Smooth muscle cell (in vitro differentiated cells): ENCODE data around the gene REEP1. TPM values are rescaled to one million over a fixed set of nuclear protein-coding genes. Genes with fewer than 3 reads are reported as not detected.

ENCODE experiments used
- DNase-seq: peaks from one replicate; lab custom pipeline; 2025; ENCODE audit not compliant: unreplicated experiment; lab: John Stamatoyannopoulos, UW
- H2AFZ ChIP-seq: fragments of 200-600 bp; sonication (generic); 2 replicates; pipeline ENCODE4 v1.6.0; 2016; ENCODE audit warnings: antibody characterized with exemption, low read depth, mild to moderate bottlenecking
- H3F3A ChIP-seq: fragments of 200-600 bp; sonication (generic); 2 replicates; pipeline ENCODE4 v1.6.0; 2017; ENCODE audit warnings: antibody characterized with exemption, low read depth
- H3K27ac ChIP-seq: fragments of 200-600 bp; sonication (generic); 2 replicates; pipeline ENCODE4 v1.5.1; 2016; ENCODE audit warnings: low read depth, mild to moderate bottlenecking
- H3K27me3 ChIP-seq: fragments of 200-600 bp; sonication (generic); 2 replicates; pipeline ENCODE4 v1.6.1; 2016; ENCODE audit warnings: low read depth, mild to moderate bottlenecking
- H3K36me3 ChIP-seq: fragments of 200-600 bp; sonication (generic); 2 replicates; pipeline ENCODE4 v1.5.1; 2016; ENCODE audit warnings: low read depth
- H3K4me1 ChIP-seq: fragments of 200-600 bp; sonication (generic); 2 replicates; pipeline ENCODE4 v1.5.1; 2016; ENCODE audit warnings: low read depth
- H3K4me2 ChIP-seq: fragments of 200-600 bp; sonication (generic); 2 replicates; pipeline ENCODE4 v1.6.0; 2016; ENCODE audit warnings: mild to moderate bottlenecking
- H3K4me3 ChIP-seq: fragments of 200-600 bp; sonication (generic); 2 replicates; pipeline ENCODE4 v1.5.1; 2016; ENCODE audit warnings: mild to moderate bottlenecking
- H3K79me2 ChIP-seq: fragments of 200-600 bp; sonication (generic); 2 replicates; pipeline ENCODE4 v1.6.0; 2016; ENCODE audit warnings: low read depth, mild to moderate bottlenecking
- H3K9ac ChIP-seq: fragments of 200-600 bp; sonication (generic); 2 replicates; pipeline ENCODE4 v1.6.0; 2016; ENCODE audit warnings: low read depth
- H3K9me3 ChIP-seq: fragments of 200-600 bp; sonication (generic); replicated peaks from 2 replicates; pipeline ENCODE4 v1.5.1; 2016; ENCODE audit warnings: low read depth
- H4K20me1 ChIP-seq: fragments of 200-600 bp; sonication (generic); 2 replicates; pipeline ENCODE4 v1.6.0; 2016; ENCODE audit warnings: low read depth
- CTCF ChIP-seq: fragments of 200-600 bp; sonication (generic); IDR thresholded peaks from 2 replicates; pipeline ENCODE4 v1.5.1; 2017; ENCODE audit warnings: borderline replicate concordance, mild to moderate bottlenecking, antibody characterized with exemption; ENCODE audit not compliant: insufficient read depth, poor library complexity, severe bottlenecking
- WGBS: methylation state at CpG from one replicate; pipeline ENCODE4 v1.1.7; 2016; ENCODE audit warnings: low lambda C conversion rate; 5-methylcytosine and 5-hydroxymethylcytosine counted together
- polyA plus RNA-seq: library from polyadenylated mRNA; unstranded; fragments of >200 nt; fragmentation: Nextera tagmentation; extraction: Ambion mirVana; gene quantifications from 2 replicates; pipeline ENCODE4 v1.2.1, GENCODE V29; 2016
- total RNA-seq: library from RNA; depleted of rRNA; stranded (reverse); fragments of >200 nt; gene quantifications from 2 replicates; pipeline ENCODE4 v1.2.3, GENCODE V29; 2014

The REEP1 gene
- total and polyA plus RNA-seq, 2 experiments from 2014 or later = not detected

GRCh38 chr2:86274918-86275275 is 62.5 kb downstream of the REEP1 start:
- 87% methylated on average over 3 of the region's 3 CpGs for WGBS
- Histone ChIP-seq H3K79me2 (no peaks in the 10 kb centered on the region), H3K4me1 (no peaks in the 10 kb centered on the region), H3K4me3 (no peak overlapping the region), H2AFZ (no peak overlapping the region), H3K4me2 (no peak overlapping the region), H3K27me3 (no peaks in the 10 kb centered on the region), H3K27ac (no peak overlapping the region), H3F3A (peaks cover 3% of the 10 kb centered on the region), H4K20me1 (no peaks in the 10 kb centered on the region), H3K36me3 (no peaks in the 10 kb centered on the region), H3K9me3 (no peaks in the 10 kb centered on the region), H3K9ac (no peak overlapping the region)
- no peak for TF ChIP-seq CTCF
- DNase-seq = no peak

- H4K20me1 ChIP-seq = no peaks in the 10 kb centered on the region
- no peaks in the 10 kb centered on the region for H3K4me1 ChIP-seq
- no peak overlapping the region for H3K4me2 ChIP-seq
- H3K27me3 ChIP-seq = no peaks in the 10 kb centered on the region
- H3K36me3 ChIP-seq = no peaks in the 10 kb centered on the region
- no peak for TF ChIP-seq CTCF
- no peak overlapping the region for H3K27ac ChIP-seq
- no peak overlapping the region for H2AFZ ChIP-seq
- 67% methylated on average over 5 of the region's 5 CpGs for WGBS
- DNase-seq = no peak
- no peaks in the 10 kb centered on the region for H3K79me2 ChIP-seq
- no peaks in the 10 kb centered on the region for H3K9me3 ChIP-seq
- H3K4me3 ChIP-seq = no peak overlapping the region
- no peak overlapping the region for H3K9ac ChIP-seq
- H3F3A ChIP-seq = no peaks in the 10 kb centered on the region
These were observed 63.0 kb downstream of the REEP1 start for GRCh38 chr2:86274265-86274917.

- Histone ChIP-seq H3K79me2 (no peaks in the 10 kb centered on the region), H3K27me3 (no peaks in the 10 kb centered on the region), H3K36me3 (no peaks in the 10 kb centered on the region), H3K4me1 (no peaks in the 10 kb centered on the region), H2AFZ (no peak overlapping the region), H3K4me3 (no peak overlapping the region), H3F3A (no peaks in the 10 kb centered on the region), H4K20me1 (no peaks in the 10 kb centered on the region), H3K9ac (no peak overlapping the region), H3K4me2 (no peak overlapping the region), H3K27ac (no peak overlapping the region), H3K9me3 (no peaks in the 10 kb centered on the region)
- WGBS = 87% methylated on average over 2 of the region's 2 CpGs
- no peak for TF ChIP-seq CTCF
- DNase-seq = no peak
These were observed 65.3 kb downstream of the REEP1 start for GRCh38 chr2:86272111-86272510.

- no peaks in the 10 kb centered on the region for H3K36me3 ChIP-seq
- H3K79me2 ChIP-seq = no peaks in the 10 kb centered on the region
- H3K4me1 ChIP-seq = no peaks in the 10 kb centered on the region
- DNase-seq = no peak
- H3K9ac ChIP-seq = no peak overlapping the region
- H3K4me2 ChIP-seq = no peak overlapping the region
- H3F3A ChIP-seq = no peaks in the 10 kb centered on the region
- no peak overlapping the region for H2AFZ ChIP-seq
- H3K9me3 ChIP-seq = no peaks in the 10 kb centered on the region
- no peak overlapping the region for H3K27ac ChIP-seq
- H4K20me1 ChIP-seq = no peaks in the 10 kb centered on the region
- TF ChIP-seq CTCF = no peak
- H3K4me3 ChIP-seq = no peak overlapping the region
- H3K27me3 ChIP-seq = no peaks in the 10 kb centered on the region
These were observed 66.2 kb downstream of the REEP1 start for GRCh38 chr2:86271248-86271647.
